ENCODE results near the gene EVI5.
"Not testable (repeated sequence)": the region's sequence is repeated elsewhere in the genome, so short reads cannot be mapped to it uniquely, and the experiment has no call there.

The EVI5 gene

DNA sequence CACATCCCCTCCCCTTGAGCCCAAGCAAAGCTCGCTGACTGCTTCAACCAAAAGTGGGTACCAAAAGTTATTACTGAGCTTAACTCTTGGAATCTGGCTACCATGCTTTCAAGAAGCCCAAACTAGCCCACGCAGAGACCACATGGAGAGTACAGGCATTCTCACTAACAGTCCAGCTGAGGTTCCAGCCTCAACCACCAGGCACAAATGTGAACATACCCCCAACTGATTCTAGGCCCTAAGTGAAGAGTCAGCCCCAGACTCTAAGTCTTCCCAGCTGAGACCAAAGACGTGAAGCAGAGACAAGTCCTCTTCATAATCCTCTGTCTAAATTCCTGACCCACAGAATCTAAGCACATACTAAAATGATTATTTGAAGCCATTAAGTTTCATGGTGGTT lies 36.8 kb downstream of the EVI5 start:
- Histone ChIP-seq H3K4me2 (ENCODE audit: low read length) (no peak overlapping the region), H3K9me3 (ENCODE audit: control insufficient read depth, insufficient read depth, low read length) (no peaks in the 10 kb centered on the region), H3K36me3 (ENCODE audit: control insufficient read depth, low read length) (no peaks in the 10 kb centered on the region), H3K9me2 (replicated peaks; ENCODE audit: control insufficient read depth, low read length) (no peaks in the 10 kb centered on the region), H4K20me1 (ENCODE audit: control insufficient read depth, insufficient read depth, low read depth, low read length) (no peaks in the 10 kb centered on the region), H3F3A (ENCODE audit: control insufficient read depth, insufficient read depth) (0 out of 2 replicates have a peak, but pooled peaks cover 5% of the 10 kb centered on the region), H3K4me3 (ENCODE audit: low read length) (no peak overlapping the region), H3K79me2 (ENCODE audit: control insufficient read depth, low read length) (peaks cover 13% of the 10 kb centered on the region), H3K27me3 (ENCODE audit: control insufficient read depth, low read length) (no peaks in the 10 kb centered on the region), H3K27ac (ENCODE audit: low read depth, low read length) (no peak overlapping the region), H3K4me1 (ENCODE audit: control insufficient read depth, low read length) (no peaks in the 10 kb centered on the region)
- TF ChIP-seq EZH2phosphoT487 (IDR thresholded peaks at IDR 0.05; ENCODE audit: borderline replicate concordance, low read length): no peak
- TF ChIP-seq, protein P1, sequence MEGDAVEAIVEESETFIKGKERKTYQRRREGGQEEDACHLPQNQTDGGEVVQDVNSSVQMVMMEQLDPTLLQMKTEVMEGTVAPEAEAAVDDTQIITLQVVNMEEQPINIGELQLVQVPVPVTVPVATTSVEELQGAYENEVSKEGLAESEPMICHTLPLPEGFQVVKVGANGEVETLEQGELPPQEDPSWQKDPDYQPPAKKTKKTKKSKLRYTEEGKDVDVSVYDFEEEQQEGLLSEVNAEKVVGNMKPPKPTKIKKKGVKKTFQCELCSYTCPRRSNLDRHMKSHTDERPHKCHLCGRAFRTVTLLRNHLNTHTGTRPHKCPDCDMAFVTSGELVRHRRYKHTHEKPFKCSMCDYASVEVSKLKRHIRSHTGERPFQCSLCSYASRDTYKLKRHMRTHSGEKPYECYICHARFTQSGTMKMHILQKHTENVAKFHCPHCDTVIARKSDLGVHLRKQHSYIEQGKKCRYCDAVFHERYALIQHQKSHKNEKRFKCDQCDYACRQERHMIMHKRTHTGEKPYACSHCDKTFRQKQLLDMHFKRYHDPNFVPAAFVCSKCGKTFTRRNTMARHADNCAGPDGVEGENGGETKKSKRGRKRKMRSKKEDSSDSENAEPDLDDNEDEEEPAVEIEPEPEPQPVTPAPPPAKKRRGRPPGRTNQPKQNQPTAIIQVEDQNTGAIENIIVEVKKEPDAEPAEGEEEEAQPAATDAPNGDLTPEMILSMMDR (IDR thresholded peaks at IDR 0.05; ENCODE audit: low read depth, low read length, poor library complexity, severe bottlenecking): no peak

DNA sequence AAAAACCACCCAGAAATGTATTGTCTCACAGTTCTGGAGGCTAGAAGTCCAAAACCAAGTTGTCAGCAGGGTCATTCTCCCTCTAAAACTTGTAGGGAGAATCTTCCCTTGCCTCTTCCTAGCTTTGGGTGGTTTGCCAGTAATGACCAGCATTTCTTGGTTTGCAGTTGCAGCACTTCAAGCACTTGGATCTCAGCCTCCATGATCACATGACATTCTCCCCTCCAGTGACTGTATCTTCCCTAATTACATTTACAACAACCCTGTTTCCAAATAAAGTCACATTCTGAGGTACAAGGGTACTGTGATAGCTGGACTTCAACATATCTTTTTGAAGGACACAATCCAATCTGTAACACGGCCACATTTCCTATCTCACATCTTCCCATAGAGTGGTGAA lies 37.2 kb downstream of the EVI5 start:
- Histone ChIP-seq H3F3A (ENCODE audit: control insufficient read depth, insufficient read depth) (0 out of 2 replicates have a peak, but pooled peaks cover 5% of the 10 kb centered on the region), H3K36me3 (ENCODE audit: control insufficient read depth, low read length) (no peaks in the 10 kb centered on the region), H3K4me3 (ENCODE audit: low read length) (no peak overlapping the region), H3K27me3 (ENCODE audit: control insufficient read depth, low read length) (no peaks in the 10 kb centered on the region), H3K9me3 (ENCODE audit: control insufficient read depth, insufficient read depth, low read length) (no peaks in the 10 kb centered on the region), H3K4me2 (ENCODE audit: low read length) (no peak overlapping the region), H3K27ac (ENCODE audit: low read depth, low read length) (no peak overlapping the region), H3K4me1 (ENCODE audit: control insufficient read depth, low read length) (no peaks in the 10 kb centered on the region), H3K9me2 (replicated peaks; ENCODE audit: control insufficient read depth, low read length) (no peaks in the 10 kb centered on the region), H4K20me1 (ENCODE audit: control insufficient read depth, insufficient read depth, low read depth, low read length) (no peaks in the 10 kb centered on the region), H3K79me2 (ENCODE audit: control insufficient read depth, low read length) (peaks cover 13% of the 10 kb centered on the region)
- TF ChIP-seq, protein P1 (IDR thresholded peaks at IDR 0.05; ENCODE audit: low read depth, low read length, poor library complexity, severe bottlenecking): no peak
- no peak for TF ChIP-seq EZH2phosphoT487 (IDR thresholded peaks at IDR 0.05; ENCODE audit: borderline replicate concordance, low read length)

DNA sequence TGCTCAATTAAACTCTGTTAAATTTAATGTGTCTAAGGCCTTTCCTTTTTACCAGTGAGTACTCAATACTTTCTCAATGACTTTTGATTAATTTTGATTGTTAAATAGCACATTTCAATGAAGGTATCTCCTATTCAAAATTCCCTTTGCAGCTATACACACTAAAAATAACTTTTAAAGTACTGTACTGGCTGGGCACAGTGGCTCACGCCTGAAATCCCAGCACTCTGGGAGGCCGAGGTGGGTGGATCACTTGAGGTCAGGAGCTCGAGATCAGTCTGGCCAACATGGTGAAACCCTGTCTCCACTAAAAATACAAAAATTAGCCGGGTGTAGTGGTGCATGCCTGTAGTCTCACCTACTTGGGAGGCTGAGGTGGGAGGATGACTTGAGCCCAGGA lies 38.7 kb downstream of the EVI5 start:
- not testable (repeated sequence) for H3K4me3 ChIP-seq (ENCODE audit: low read length); H3K9me2 ChIP-seq (replicated peaks; ENCODE audit: control insufficient read depth, low read length); H4K20me1 ChIP-seq (ENCODE audit: control insufficient read depth, insufficient read depth, low read depth, low read length); H3K27me3 ChIP-seq (ENCODE audit: control insufficient read depth, low read length); H3K9me3 ChIP-seq (ENCODE audit: control insufficient read depth, insufficient read depth, low read length); H3K27ac ChIP-seq (ENCODE audit: low read depth, low read length); H3K4me1 ChIP-seq (ENCODE audit: control insufficient read depth, low read length); H3F3A ChIP-seq (ENCODE audit: control insufficient read depth, insufficient read depth); H3K4me2 ChIP-seq (ENCODE audit: low read length); H3K36me3 ChIP-seq (ENCODE audit: control insufficient read depth, low read length)
- peaks cover 13% of the 10 kb centered on the region for H3K79me2 ChIP-seq (ENCODE audit: control insufficient read depth, low read length)

DNA sequence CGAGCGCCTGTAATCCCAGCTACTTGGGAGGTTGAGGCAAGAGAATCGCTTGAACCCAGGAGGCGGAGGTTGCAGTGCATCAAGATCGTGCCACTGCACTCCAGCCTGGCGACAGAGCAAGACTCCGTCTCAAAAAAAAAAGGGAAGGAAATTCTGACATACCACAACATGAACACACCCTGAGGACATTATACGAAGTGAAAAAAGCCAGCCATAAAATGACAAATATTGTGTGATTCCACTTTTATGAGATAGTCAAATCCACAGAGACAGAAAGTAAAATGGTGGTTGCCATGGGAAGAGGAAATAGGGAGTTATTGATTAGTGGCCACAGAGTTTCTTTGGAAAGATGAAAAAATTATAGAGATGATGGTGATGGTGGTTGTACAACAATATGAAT lies 41.7 kb downstream of the EVI5 start:
- no peak overlapping the region for H3K4me2 ChIP-seq (ENCODE audit: low read length)
- H3F3A ChIP-seq (ENCODE audit: control insufficient read depth, insufficient read depth): no peaks in the 10 kb centered on the region
- TF ChIP-seq, protein P1 (IDR thresholded peaks at IDR 0.05; ENCODE audit: low read depth, low read length, poor library complexity, severe bottlenecking): no peak
- no peak for TF ChIP-seq EZH2phosphoT487 (IDR thresholded peaks at IDR 0.05; ENCODE audit: borderline replicate concordance, low read length)
- H4K20me1 ChIP-seq (ENCODE audit: control insufficient read depth, insufficient read depth, low read depth, low read length): no peaks in the 10 kb centered on the region
- no peaks in the 10 kb centered on the region for H3K36me3 ChIP-seq (ENCODE audit: control insufficient read depth, low read length)
- H3K4me3 ChIP-seq (ENCODE audit: low read length): no peak overlapping the region
- peaks cover 5% of the 10 kb centered on the region for H3K79me2 ChIP-seq (ENCODE audit: control insufficient read depth, low read length)
- H3K9me3 ChIP-seq (ENCODE audit: control insufficient read depth, insufficient read depth, low read length): no peaks in the 10 kb centered on the region
- no peaks in the 10 kb centered on the region for H3K27me3 ChIP-seq (ENCODE audit: control insufficient read depth, low read length)
- H3K4me1 ChIP-seq (ENCODE audit: control insufficient read depth, low read length): peaks cover 11% of the 10 kb centered on the region
- no peak overlapping the region for H3K27ac ChIP-seq (ENCODE audit: low read depth, low read length)
- no peaks in the 10 kb centered on the region for H3K9me2 ChIP-seq (replicated peaks; ENCODE audit: control insufficient read depth, low read length)
